Kidney (tissue), 14 donors: ENCODE results near the gene STK38L. TPM values are rescaled to one million over a fixed set of nuclear protein-coding genes. Genes with fewer than 3 reads are reported as not detected.

Experiments
- DNase-seq, 5 donors: peaks; one replicate each; pipeline ENCODE4 v3.0.0-alpha.2; 2013 to 2020
- FAIRE-seq: peaks from 2 replicates; lab custom pipeline; 2012; peaks lifted over from hg19 to GRCh38; lab: Jason Lieb, UNC
- H3K27ac ChIP-seq, 2 donors: one replicate each; pipeline ENCODE4 v1.7.0; 2013; ENCODE audit warnings: low read depth in 2 of 2, low read length in 2 of 2, inconsistent platforms in 1 of 2
- H3K27me3 ChIP-seq: one replicate; pipeline ENCODE4 v1.7.1; 2013; ENCODE audit warnings: low read length, inconsistent platforms; ENCODE audit not compliant: control insufficient read depth, insufficient read depth
- H3K36me3 ChIP-seq, 3 donors: one replicate each; pipeline versions ENCODE4 v1.7.0 to v1.7.1; 2013; ENCODE audit warnings: low read length in 3 of 3, control low read depth in 1 of 3, inconsistent platforms in 1 of 3; ENCODE audit not compliant: insufficient read depth in 3 of 3, control insufficient read depth in 2 of 3
- H3K4me1 ChIP-seq, 3 donors: one replicate each; pipeline versions ENCODE4 v1.7.0 to v1.7.1; 2013; ENCODE audit warnings: low read length in 3 of 3, inconsistent platforms in 1 of 3, low read depth in 1 of 3; ENCODE audit not compliant: control insufficient read depth in 2 of 3, insufficient read depth in 2 of 3
- H3K4me3 ChIP-seq, 3 donors: one replicate each; pipeline versions ENCODE4 v1.7.0 to v1.8.1; 2013; ENCODE audit warnings: low read length in 3 of 3, control low read depth in 1 of 3, inconsistent platforms in 1 of 3
- H3K9ac ChIP-seq, 3 donors: one replicate each; pipeline versions ENCODE4 v1.7.0 to v1.7.1; 2013; ENCODE audit warnings: low read length in 3 of 3, control low read depth in 1 of 3, inconsistent platforms in 1 of 3
- H3K9me3 ChIP-seq, 3 donors: one replicate each; pipeline versions ENCODE4 v1.7.0 to v1.7.1; 2013; ENCODE audit warnings: low read length in 3 of 3, control low read depth in 1 of 3, inconsistent platforms in 1 of 3; ENCODE audit not compliant: control insufficient read depth in 2 of 3, insufficient read depth in 1 of 3
- CTCF ChIP-seq: IDR thresholded peaks from 3 replicates; pipeline ENCODE4 v1.5.1; 2012; ENCODE audit warnings: mild to moderate bottlenecking, moderate library complexity, borderline replicate concordance; ENCODE audit not compliant: insufficient read depth; ENCODE audit errors: extremely low read depth
- intact Hi-C: fragments of 100-400 bp; cut with DNase I; formaldehyde crosslinking; loops from one replicate; pipeline ENCODE4 v1.11.1; 2022
- polyA plus RNA-seq: library from polyadenylated mRNA; stranded (reverse); fragments of 350-450 nt; fragmentation: Illumina TruSeq; extraction: RNeasy Lipid Tissue Mini Kit (QIAGEN cat#74804); gene quantifications from one replicate; pipeline ENCODE4 v1.2.3, GENCODE V29; 2014; ENCODE audit warnings: low read depth, low replicate concordance; ENCODE audit not compliant: insufficient read depth
- total RNA-seq: library from RNA; stranded (reverse); fragmentation: NEBNext Ultra II Directional; extraction: Animal tissue kit (Norgen Biotek cat#: 25700); gene quantifications from one replicate; pipeline ENCODE4 v1.2.1, GENCODE V29; 2021
- donor health status: control.
- donor health status: control.
- donor health status: control.
- donor health status: control.
- donor health status: control.
- donor health status: DM: yes; HTN: yes; CAD: no.
- donor health status: Normal renal cell carcinoma (clear cell type).

The STK38L gene
- total and polyA plus RNA-seq, 2 donors from 2014 or later, result 5.2 to 43.6 TPM

DNA sequence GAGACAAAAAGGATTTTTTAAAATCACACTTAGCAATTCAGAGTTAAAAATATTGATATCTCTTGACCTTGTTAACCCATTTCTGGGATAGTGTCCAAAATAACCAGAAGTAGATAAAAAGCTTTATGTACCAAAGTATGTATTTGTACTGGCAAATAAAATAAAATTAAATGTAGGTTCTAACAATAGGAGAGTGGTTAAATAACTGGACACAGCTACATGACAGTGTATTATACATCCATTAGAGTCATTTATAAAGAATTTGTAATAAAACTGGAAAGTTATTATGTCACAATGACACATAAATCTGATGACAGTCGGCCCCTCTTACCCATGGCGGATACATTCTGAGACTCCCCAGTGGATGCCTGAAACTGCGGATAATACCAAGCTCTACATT is 122.5 kb downstream of the STK38L start:
- Histone ChIP-seq H3K27ac (no peak overlapping the region), H3K9me3 (peaks cover 0 to 3% (median 0%) of the 10 kb centered on the region in 3 donors), H3K9ac (no peak overlapping the region), H3K27me3 (no peaks in the 10 kb centered on the region), H3K4me1 (no peaks in the 10 kb centered on the region), H3K4me3 (no peak overlapping the region), H3K36me3 (no peaks in the 10 kb centered on the region)
- no peak for DNase-seq
- no peak for FAIRE-seq
- intact Hi-C loops, result no loop called here
- no peak for TF ChIP-seq CTCF

DNA sequence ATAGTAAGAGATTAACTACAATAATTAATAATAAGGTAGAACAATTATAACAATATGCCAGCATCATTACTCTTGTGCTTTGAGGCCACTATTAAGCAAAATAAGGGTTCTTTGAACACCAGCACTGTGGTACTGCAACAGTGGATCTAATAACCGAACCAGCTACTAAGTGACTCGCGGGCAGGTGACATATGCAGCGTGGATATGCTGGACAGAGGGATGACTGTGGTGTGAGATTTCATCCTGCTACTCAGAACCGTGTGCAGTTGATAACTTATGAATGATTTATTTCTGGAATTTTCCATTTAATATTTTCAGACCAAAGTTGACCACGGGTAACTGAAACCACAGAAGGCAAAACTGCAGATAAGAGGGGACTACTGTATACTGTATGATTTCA is 123.0 kb downstream of the STK38L start:
- DNase-seq, result no peak
- no peak for FAIRE-seq
- Histone ChIP-seq H3K4me3 (no peak overlapping the region), H3K9me3 (peaks cover 0 to 3% (median 0%) of the 10 kb centered on the region in 3 donors), H3K27ac (no peak overlapping the region), H3K27me3 (no peaks in the 10 kb centered on the region), H3K4me1 (no peaks in the 10 kb centered on the region), H3K36me3 (no peaks in the 10 kb centered on the region), H3K9ac (no peak overlapping the region)
- intact Hi-C loops, result no loop called here
- no peak for TF ChIP-seq CTCF

Other genes starting within 250 kb of the STK38L start
- 63.1 TPM for gene TM7SF3, start 229.9 kb upstream of the STK38L start, total RNA-seq
- 70.1 TPM for gene TM7SF3, start 229.9 kb upstream of the STK38L start, polyA plus RNA-seq
- 57.1 TPM for gene MED21, start 221.7 kb upstream of the STK38L start, total RNA-seq
- 39.5 TPM for gene MED21, start 221.7 kb upstream of the STK38L start, polyA plus RNA-seq
- gene C12orf71, start 161.7 kb upstream of the STK38L start, total RNA-seq, result not detected
- gene C12orf71, start 161.7 kb upstream of the STK38L start, polyA plus RNA-seq, result not detected
- 12.8 TPM for gene BMAL2, start 88.5 kb downstream of the STK38L start, total RNA-seq
- 0.47 TPM for gene BMAL2, start 88.5 kb downstream of the STK38L start, polyA plus RNA-seq
- 0.38 TPM for gene SMCO2, start 202.4 kb downstream of the STK38L start, total RNA-seq
- not detected for gene SMCO2, start 202.4 kb downstream of the STK38L start, polyA plus RNA-seq